GM19467 (cell line): ENCODE results near the gene CPHXL.
A peak's percentile ranks its signal among the peaks of the same experiment; 100 is the strongest.

ENCODE experiments used
- ATAC-seq: cut with Tn5 transposase; IDR thresholded peaks from one replicate; pipeline ENCODE4 v1.9.1; 2021; ENCODE audit warnings: mild to moderate bottlenecking, moderate library complexity; ENCODE audit not compliant: unreplicated experiment

The CPHXL gene

GRCh38 chr16:75726390-75726789, at the start of gene CPHXL:
Gene CPHXL, minus strand, starts transcription at chr16:75726490. Its CDS starts 48 bp downstream, at chr16:75726442.
- no peak for ATAC-seq

- ATAC-seq = no peak
These were observed 47.9 kb upstream of the CPHXL start for GRCh38 chr16:75774197-75774596.

DNA sequence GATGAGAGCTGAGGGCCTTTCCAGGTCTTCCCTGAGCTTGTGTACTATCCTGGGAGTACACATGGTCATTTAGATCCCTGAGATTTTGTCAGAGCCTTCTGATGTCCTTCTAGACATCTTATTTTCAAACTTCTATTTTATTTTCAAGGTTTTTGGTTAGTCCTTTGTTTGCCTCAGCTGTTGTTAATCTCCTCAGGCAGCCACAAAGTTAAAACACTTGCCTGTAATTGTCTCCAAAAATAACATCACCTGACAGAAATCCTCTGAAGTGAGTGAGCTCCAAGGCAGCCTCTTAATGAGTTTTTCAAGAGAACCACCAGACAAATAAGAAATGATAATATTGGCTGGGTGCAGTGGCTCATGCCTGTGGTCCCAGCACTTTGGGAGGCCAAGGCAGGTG, 43.8 kb upstream of the CPHXL start:
- no peak for ATAC-seq

- ATAC-seq = peak; percentile 82
These were observed 38.0 kb upstream of the CPHXL start for GRCh38 chr16:75764154-75764768.

- ATAC-seq = no peak
These were observed 36.9 kb upstream of the CPHXL start for GRCh38 chr16:75763204-75763603.

DNA sequence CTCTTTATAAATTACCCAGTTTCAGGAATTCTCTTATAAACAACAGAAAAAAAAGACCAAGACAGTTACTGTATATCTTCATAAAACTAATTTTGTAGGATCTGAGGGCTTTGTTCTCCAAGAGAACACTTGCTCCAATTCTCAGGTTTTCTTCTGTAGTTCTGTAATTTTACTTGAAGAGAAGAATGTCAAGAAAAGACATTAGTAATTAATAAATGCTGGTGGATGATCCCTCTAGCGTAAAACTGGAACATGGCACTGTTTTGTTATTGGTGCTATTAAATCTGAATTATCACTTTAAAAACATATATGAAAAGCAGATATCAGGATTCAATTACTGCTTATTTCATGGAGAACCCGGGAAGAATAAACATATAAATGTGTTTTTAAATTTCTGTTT, 36.5 kb upstream of the CPHXL start:
- ATAC-seq = no peak

- ATAC-seq = peak; percentile 22
These were observed 34.8 kb upstream of the CPHXL start for GRCh38 chr16:75761108-75761507.

DNA sequence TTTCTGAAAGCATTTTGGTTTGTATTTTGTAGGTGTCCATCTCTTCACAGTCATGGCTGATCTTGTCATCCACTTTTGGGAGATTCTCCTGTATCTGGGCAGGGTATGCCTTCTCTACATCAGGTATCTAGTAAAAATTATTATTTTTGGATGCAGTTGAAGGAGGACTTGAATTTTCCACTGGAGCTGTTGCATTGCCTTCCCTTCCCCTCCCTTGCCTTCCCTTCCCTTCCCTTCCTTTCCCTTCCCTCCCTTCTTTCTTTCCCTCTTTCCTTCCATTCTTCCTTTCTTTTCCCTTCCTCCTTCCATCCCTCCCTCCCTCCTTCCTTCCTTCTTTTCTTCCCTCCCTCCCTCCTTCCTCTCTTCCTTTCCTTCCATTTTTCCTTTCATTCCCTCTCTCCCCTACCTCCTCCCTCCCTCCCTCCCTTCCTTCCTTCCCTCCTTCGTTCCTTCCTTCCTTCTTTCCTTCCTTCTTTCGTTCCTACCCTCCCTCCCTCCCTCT, 33.8 kb upstream of the CPHXL start:
- ATAC-seq = no peak

DNA sequence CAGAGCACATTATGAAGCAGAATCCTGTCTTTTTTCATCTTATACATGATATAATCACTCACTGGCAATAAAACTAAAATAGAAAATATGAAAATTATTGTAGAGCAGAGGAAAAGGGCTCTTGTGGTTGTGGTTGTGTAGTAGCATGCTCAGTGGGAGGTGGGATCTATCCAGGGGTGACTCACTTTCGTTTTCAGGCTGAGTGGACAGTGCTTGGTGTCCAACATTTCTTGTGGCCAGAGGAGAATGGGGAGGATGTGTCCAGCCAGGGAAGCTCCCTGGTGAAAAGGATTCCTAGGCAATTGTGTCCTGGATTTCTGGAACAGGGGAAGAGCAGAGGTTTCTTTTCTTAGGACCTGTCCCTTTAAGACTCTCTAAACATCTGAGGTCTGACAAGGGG, 31.9 kb upstream of the CPHXL start:
- ATAC-seq = no peak

DNA sequence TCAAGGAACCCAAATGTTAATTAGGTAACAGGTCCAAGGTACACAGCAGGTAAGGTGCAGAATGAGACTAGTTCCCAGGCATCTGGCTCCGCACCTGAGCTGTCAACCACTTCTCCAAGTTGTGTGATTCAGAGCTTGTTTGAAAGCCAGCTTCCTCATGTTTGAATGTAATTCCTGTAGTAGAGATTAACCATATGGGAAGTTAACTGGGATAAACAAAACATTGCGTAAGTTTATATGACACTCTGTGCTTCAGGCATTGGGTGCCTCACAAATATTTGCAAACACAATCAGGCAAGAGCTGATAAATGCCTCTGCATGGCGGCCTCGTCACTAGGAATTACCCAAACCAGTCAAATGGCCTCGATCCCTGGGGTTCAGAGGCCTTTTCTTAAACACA, 27.9 kb upstream of the CPHXL start:
- no peak for ATAC-seq

DNA sequence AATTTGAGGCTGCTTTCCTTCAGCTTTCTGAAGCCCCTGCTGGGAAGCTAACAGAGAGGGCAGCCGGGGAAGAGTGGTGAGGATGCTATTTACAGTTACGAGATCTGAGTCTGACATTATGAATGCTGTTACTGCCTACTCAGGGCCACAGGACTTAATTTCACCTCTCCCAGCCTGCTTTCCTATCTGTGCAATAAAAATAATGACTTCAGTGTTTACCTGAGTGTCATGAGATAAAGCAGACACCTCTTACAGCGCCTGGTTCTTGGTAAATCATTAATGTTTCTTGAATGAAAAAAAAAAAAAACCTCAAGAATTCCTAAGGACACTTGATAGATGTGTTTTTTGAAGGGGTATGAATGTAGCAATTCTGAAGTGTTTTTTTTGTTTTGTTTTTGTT, 24.2 kb upstream of the CPHXL start:
- ATAC-seq = no peak

- no peak for ATAC-seq
These were observed 20.1 kb upstream of the CPHXL start for GRCh38 chr16:75746359-75746758.

- no peak for ATAC-seq
These were observed 19.5 kb upstream of the CPHXL start for GRCh38 chr16:75745823-75746222.

DNA sequence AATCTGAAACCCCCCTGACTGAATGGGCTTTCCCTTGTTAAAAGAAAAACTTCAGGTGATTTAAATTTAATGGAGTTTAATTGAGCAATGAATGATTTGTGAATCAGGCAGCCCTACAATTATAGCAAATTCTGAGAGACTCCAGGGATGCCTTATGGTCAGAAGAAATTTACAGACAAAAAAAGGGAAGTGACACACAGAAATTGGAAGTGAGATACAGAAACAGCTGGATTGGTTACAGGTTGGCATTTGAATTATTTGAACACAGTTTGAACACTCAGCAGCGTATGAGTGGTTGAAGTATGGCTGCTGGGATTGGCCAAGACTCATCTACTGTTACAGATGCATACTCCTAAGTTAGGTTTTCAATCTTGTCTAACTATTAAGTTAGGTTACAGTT, 19.0 kb upstream of the CPHXL start:
- no peak for ATAC-seq

DNA sequence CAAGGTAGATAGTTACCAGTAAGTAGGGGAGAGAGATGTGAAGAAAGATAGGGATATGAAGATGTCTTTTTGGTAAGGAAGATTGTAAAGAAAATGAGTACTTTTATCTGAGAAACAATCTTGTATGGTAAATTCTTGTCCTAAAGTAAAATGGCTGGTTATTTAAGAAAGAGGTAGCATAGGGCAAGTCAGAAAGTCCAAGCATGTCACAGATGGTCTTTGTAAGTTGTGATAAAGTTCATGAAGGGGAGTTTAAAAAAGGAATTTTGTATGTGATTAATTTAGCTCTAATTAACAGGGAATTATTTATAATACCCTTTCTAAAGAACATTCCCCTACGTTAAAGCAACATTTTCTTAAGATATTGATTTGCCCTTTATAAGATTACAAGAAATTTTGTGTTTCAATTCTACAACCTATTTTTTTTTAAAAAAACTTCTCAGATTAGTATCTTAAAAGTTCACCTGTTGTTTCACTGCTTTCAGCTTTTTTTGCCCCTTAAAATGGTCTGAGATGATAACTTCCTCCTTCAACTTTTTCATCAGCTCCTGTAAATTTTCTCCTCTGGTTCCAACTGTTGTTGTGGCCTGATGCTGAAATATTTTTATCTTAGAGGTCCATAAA, 16.2 kb upstream of the CPHXL start:
- ATAC-seq = no peak

DNA sequence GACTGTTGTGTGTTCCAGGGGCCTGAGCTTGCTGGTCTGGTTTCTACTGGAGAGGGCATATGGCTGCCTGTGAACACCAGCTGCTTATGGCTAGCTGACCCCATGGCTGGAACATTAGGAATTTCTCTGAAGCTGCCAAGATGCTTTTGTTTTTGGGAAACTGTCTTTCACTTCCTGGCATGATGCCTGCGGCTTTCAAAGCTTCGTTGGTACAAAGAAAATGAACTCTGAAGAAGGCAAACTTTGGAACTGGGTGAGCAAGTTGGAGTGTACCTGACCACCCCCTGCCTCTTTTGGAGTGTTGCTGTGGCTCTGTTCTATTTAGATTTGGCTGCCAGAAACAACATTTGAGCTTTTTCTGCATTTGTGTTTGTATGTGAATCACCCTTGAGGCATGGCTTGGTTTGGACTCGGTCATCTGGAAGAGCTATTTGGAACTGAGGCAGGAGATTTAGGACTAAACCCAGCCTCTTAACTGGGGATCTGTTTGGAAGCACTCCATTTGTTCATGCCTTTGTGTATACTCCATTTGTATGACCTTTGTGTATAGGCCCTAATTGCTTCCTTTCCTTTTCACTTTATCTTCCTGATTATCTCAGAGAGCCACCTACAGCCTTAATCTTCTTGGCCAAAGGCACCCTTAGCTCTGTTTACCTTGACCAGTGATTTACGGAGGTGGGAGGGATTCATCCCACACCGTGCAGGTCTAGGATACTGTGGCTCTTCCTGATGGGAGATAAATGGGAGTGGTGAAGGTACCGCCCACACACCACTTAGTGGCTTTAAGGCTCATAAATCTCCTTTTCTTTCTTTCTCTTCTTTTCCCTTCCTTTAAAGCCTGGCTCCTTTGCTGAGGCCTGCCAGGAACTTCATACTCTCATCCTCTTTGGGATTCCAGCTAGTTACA, 7.3 kb upstream of the CPHXL start:
- ATAC-seq = no peak

GRCh38 chr16:75732871-75733270, 6.6 kb upstream of the CPHXL start:
- ATAC-seq = no peak

- ATAC-seq = no peak
These were observed 931 bp upstream of the CPHXL start for GRCh38 chr16:75727221-75727620.

DNA sequence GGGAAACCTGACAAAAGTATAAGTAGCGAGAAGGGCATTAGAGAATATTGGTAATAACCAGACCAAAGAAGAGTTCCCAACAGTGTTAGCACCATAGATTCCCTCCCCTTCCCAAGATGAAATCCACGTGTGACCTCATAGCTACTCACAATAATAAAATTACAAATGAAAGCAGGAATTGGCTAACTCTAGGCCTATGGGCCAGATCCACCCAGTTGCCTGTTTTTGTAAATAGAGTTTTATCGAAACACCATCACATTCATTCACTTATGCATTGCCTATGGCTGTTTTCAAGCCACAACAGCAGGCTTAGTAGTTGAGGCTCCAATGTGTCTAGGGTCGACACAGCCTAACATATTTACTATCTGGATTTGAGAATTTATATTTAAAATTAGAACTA, 7.8 kb downstream of the CPHXL start:
- ATAC-seq = no peak

- no peak for ATAC-seq
These were observed 11.6 kb downstream of the CPHXL start for GRCh38 chr16:75714661-75715060.

- ATAC-seq = no peak
These were observed 15.9 kb downstream of the CPHXL start for GRCh38 chr16:75710344-75710743.

DNA sequence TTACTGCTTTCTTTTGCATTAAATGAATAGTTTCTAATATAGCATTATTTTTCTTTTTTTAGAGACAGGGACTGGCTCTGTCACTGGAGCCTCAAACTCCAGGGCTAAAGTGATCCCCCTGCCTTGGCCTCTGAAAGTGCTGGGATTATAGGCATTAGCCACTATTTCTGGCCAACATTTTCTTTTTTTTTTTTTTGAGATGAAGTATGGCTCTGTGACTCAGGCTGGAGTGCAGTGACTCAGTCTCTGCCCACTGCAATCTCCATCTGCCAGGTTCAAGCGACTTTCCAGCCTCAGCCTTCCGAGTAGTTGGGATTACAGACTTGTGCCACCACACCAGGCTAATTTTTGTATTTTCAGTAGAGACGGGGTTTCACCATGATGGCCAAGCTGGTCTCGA, 23.0 kb downstream of the CPHXL start:
- no peak for ATAC-seq
